SK-N-SH (cell line): ENCODE results near the gene RAET1E. TPM values are rescaled to one million over a fixed set of nuclear protein-coding genes. Genes with fewer than 3 reads are reported as not detected.
A peak's percentile ranks its signal among the peaks of the same experiment; 100 is the strongest.

ENCODE experiments used
- CTCF ChIA-PET: fragments of 300-600, 350-600 bp; formaldehyde crosslinking; extraction: SDS; loops from one replicate; lab custom pipeline; 2021; lab: Yijun Ruan, JAX
- POLR2A ChIA-PET: fragments of 350-600 bp; sonication (Branson Sonifier 250); formaldehyde crosslinking; extraction: SDS; loops from one replicate; lab custom pipeline; 2020; ENCODE audit warnings: antibody characterized with exemption, inconsistent platforms; lab: Yijun Ruan, JAX
- DNase-seq: peaks from one replicate; pipeline ENCODE4 v3.0.0; 2012
- H2AFZ ChIP-seq: fragments of 200-600 bp; sonication (generic); 2 replicates; pipeline ENCODE4 v1.8.1; 2016; ENCODE audit warnings: antibody characterized with exemption, mild to moderate bottlenecking, low read depth
- H3F3A ChIP-seq: fragments of 200-600 bp; sonication (generic); replicated peaks from 2 replicates; pipeline ENCODE3; 2016; ENCODE audit warnings: antibody characterized with exemption, mild to moderate bottlenecking; ENCODE audit not compliant: insufficient read depth
- H3K27ac ChIP-seq, 2 experiments: fragments of 200-500 bp in 1 of 2; fragments of 200-600 bp in 1 of 2; sonication (Bioruptor generic) in 1 of 2; sonication (generic), shearing (Covaris generic) in 1 of 2; 2 replicates each; pipeline versions ENCODE4 v1.5.1 to v1.6.1; 2014 to 2016; ENCODE audit warnings: low read depth in 2 of 2, inconsistent platforms in 1 of 2, low read length in 1 of 2, mild to moderate bottlenecking in 1 of 2, mixed read lengths in 1 of 2
- H3K27me3 ChIP-seq: fragments of 200-600 bp; sonication (generic), shearing (Covaris generic); 2 replicates; pipeline ENCODE4 v1.6.1; 2016; ENCODE audit warnings: mixed run types; ENCODE audit not compliant: insufficient read depth
- H3K36me3 ChIP-seq, 2 experiments: fragments of 200-500 bp in 1 of 2; fragments of 200-600 bp in 1 of 2; sonication (Bioruptor generic) in 1 of 2; sonication (generic) in 1 of 2; replicated peaks in 1 of 2; 2 replicates each; pipeline versions ENCODE3 to v1.5.1; 2014 to 2016; ENCODE audit warnings: low read length in 1 of 2, mild to moderate bottlenecking in 1 of 2; ENCODE audit not compliant: insufficient read depth in 2 of 2, control insufficient read depth in 1 of 2
- H3K4me1 ChIP-seq, 2 experiments: fragments of 200-500 bp in 1 of 2; fragments of 200-600 bp in 1 of 2; sonication (Bioruptor generic) in 1 of 2; sonication (generic), shearing (Covaris generic) in 1 of 2; 2 replicates each; pipeline versions ENCODE4 v1.5.1 to v1.6.1; 2014 to 2016; ENCODE audit warnings: low read depth in 1 of 2, low read length in 1 of 2, mixed run types in 1 of 2; ENCODE audit not compliant: insufficient read depth in 2 of 2, control insufficient read depth in 1 of 2
- H3K4me2 ChIP-seq: fragments of 200-600 bp; sonication (generic), shearing (Covaris generic); 2 replicates; pipeline ENCODE4 v1.6.1; 2017; ENCODE audit warnings: mixed run types
- H3K4me3 ChIP-seq, 2 experiments: fragments of 200-500 bp in 1 of 2; fragments of 200-600 bp in 1 of 2; sonication (Bioruptor generic) in 1 of 2; sonication (generic), shearing (Covaris generic) in 1 of 2; 2 replicates each; pipeline versions ENCODE4 v1.5.1 to v1.8.1; 2014 to 2016; ENCODE audit warnings: low read depth in 2 of 2, inconsistent platforms in 1 of 2, low read length in 1 of 2, mild to moderate bottlenecking in 1 of 2, mixed read lengths in 1 of 2, moderate library complexity in 1 of 2
- H3K79me2 ChIP-seq: fragments of 200-600 bp; sonication (generic); 2 replicates; pipeline ENCODE4 v1.8.1; 2017; ENCODE audit warnings: mild to moderate bottlenecking; ENCODE audit not compliant: insufficient read depth
- H3K9ac ChIP-seq: fragments of 200-600 bp; sonication (generic); 2 replicates; pipeline ENCODE4 v1.6.1; 2017; ENCODE audit warnings: mixed run types
- H3K9me2 ChIP-seq: fragments of 200-600 bp; sonication (generic); 2 replicates; pipeline ENCODE4 v1.6.1; 2017; ENCODE audit warnings: mixed run types
- H3K9me3 ChIP-seq: fragments of 200-600 bp; sonication (generic); 2 replicates; pipeline ENCODE4 v1.6.1; 2017; ENCODE audit warnings: mixed run types, mild to moderate bottlenecking, moderate library complexity
- H4K20me1 ChIP-seq: fragments of 200-600 bp; sonication (generic); 2 replicates; pipeline ENCODE4 v1.6.1; 2017; ENCODE audit warnings: mild to moderate bottlenecking, mixed run types; ENCODE audit not compliant: insufficient read depth
- CHD2 ChIP-seq: fragments of 150-350 bp; IDR thresholded peaks from 2 replicates; pipeline ENCODE4 v1.6.1; 2018; ENCODE audit warnings: low read length; ENCODE audit not compliant: partially characterized antibody
- ELF1 ChIP-seq: IDR thresholded peaks from 2 replicates; pipeline ENCODE4 v1.4.0; 2012
- EP300 ChIP-seq, 2 experiments: IDR thresholded peaks; 2 replicates each; pipeline versions ENCODE4 v1.4.0 to v1.6.1; 2012; ENCODE audit warnings: borderline replicate concordance in 1 of 2, low read depth in 1 of 2, low read length in 1 of 2
- EZH2phosphoT487 ChIP-seq: fragments of 200-600 bp; sonication (generic); IDR thresholded peaks from 2 replicates; pipeline ENCODE4 v1.6.1; 2017; ENCODE audit warnings: low read depth, mixed run types, mild to moderate bottlenecking, antibody characterized with exemption, moderate library complexity, borderline replicate concordance
- FOSL2 ChIP-seq: IDR thresholded peaks from 2 replicates; pipeline ENCODE4 v1.4.0; 2012; ENCODE audit warnings: low read depth, mild to moderate bottlenecking, moderate library complexity, borderline replicate concordance
- FOXM1 ChIP-seq: IDR thresholded peaks from 2 replicates; pipeline ENCODE4 v1.4.0; 2012; ENCODE audit warnings: low read depth, mild to moderate bottlenecking
- GABPA ChIP-seq: IDR thresholded peaks from 2 replicates; pipeline ENCODE4 v1.4.0; 2012; ENCODE audit warnings: low read depth, mild to moderate bottlenecking
- MEF2A ChIP-seq: IDR thresholded peaks from 2 replicates; pipeline ENCODE4 v1.4.0; 2012; ENCODE audit warnings: low read depth, borderline replicate concordance
- RCOR1 ChIP-seq: fragments of 150-350 bp; IDR thresholded peaks from 2 replicates; pipeline ENCODE4 v1.6.1; 2017; ENCODE audit warnings: antibody characterized with exemption, low read length
- RFX5 ChIP-seq: IDR thresholded peaks from 2 replicates; pipeline ENCODE4 v1.6.1; 2012; ENCODE audit warnings: mild to moderate bottlenecking, improper control_type of control experiment, low read length
- YY1 ChIP-seq: IDR thresholded peaks from 2 replicates; pipeline ENCODE4 v1.4.0; 2012; ENCODE audit warnings: low read depth, mild to moderate bottlenecking
- WGBS: methylation state at CpG from one replicate; pipeline ENCODE4 v1.1.6; 2017; ENCODE audit warnings: low lambda C conversion rate; 5-methylcytosine and 5-hydroxymethylcytosine counted together
- polyA plus RNA-seq, 3 experiments: library from polyadenylated mRNA; depleted of rRNA; stranded (reverse); fragments of >200 nt; gene quantifications; 2 replicates each; pipeline ENCODE4 v1.2.3, GENCODE V29; 2012
- TF ChIP-seq, protein P1 (sequence below): IDR thresholded peaks from 2 replicates; pipeline ENCODE4 v1.4.0; 2012; ENCODE audit warnings: low read depth, borderline replicate concordance
- TF ChIP-seq, protein P2 (sequence below): fragments of 200-600 bp; sonication (generic); IDR thresholded peaks from 2 replicates; pipeline ENCODE4 v1.6.1; 2017; ENCODE audit warnings: antibody characterized with exemption, mild to moderate bottlenecking, moderate library complexity
- TF ChIP-seq, protein P3 (sequence below): fragments of 150-350 bp; IDR thresholded peaks from 2 replicates; pipeline ENCODE4 v1.6.1; 2017; ENCODE audit warnings: antibody characterized with exemption, low read length, low read depth, borderline replicate concordance
- TF ChIP-seq, protein P4 (sequence below): IDR thresholded peaks from 2 replicates; pipeline ENCODE4 v1.4.0; 2012; ENCODE audit warnings: low read depth

Gene RAET1E
- polyA plus RNA-seq, 1 of the 3 experiments (the other 2 are of a cell fraction), result 0.15 TPM

DNA sequence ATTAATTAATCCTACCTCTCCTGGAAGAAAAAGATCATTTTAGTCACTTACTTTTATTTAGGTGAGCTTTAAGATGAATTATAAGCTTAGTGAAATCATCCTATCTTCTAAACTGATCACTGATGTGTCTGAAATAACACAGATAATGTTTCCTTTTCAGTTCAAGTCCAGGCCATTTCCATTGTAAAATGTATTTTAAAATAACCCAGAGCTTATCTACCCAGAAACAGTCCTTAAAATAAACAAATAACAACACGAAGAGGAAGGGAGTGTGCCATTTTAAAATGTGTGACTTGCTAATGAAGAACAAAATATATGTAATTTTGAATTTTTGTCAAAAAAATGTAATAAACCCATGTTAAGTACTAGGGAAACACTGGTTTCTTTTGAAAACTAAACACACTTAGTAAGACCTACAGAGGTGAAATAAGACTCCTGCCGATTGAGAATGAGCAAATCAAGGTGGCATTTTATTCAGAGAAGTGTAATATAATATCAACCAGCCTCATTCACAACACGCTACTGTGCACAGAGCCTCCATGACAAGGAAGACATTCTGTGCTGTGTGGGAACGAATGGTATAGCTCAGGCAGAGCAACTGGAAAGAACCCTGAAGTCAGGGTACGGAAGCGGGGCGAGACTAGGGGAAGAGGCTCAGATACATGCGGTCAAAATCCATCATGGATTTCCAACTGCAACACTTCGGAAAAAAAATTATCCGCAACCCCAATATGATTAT lies 41.5 kb downstream of the RAET1E start:
- Histone ChIP-seq H3K9me3 (no peaks in the 10 kb centered on the region), H3K27ac (peak overlapping the region; percentile 76 to 98; a peak in 3 of 4 replicates), H3K4me2 (peak overlapping the region; percentile 73), H3K9me2 (no peaks in the 10 kb centered on the region), H3F3A (peaks cover 43% of the 10 kb centered on the region), H3K4me1 (peaks cover 10 to 35% of the 10 kb centered on the region in 2 experiments), H3K9ac (peak overlapping the region; percentile 77), H4K20me1 (no peaks in the 10 kb centered on the region), H3K36me3 (peaks cover 0 to 4% of the 10 kb centered on the region in 2 experiments), H3K4me3 (peak overlapping the region in 1 of 2 experiments; percentile 48; a peak in 3 of 4 replicates), H3K79me2 (peaks cover 77% of the 10 kb centered on the region), H2AFZ (no peak overlapping the region), H3K27me3 (no peaks in the 10 kb centered on the region)
- POLR2A ChIA-PET, result no interaction called here
- TF ChIP-seq FOXM1 (no peak), FOSL2 (no peak), EZH2phosphoT487 (no peak), CHD2 (no peak), RCOR1 (no peak)
- TF ChIP-seq, protein P1, sequence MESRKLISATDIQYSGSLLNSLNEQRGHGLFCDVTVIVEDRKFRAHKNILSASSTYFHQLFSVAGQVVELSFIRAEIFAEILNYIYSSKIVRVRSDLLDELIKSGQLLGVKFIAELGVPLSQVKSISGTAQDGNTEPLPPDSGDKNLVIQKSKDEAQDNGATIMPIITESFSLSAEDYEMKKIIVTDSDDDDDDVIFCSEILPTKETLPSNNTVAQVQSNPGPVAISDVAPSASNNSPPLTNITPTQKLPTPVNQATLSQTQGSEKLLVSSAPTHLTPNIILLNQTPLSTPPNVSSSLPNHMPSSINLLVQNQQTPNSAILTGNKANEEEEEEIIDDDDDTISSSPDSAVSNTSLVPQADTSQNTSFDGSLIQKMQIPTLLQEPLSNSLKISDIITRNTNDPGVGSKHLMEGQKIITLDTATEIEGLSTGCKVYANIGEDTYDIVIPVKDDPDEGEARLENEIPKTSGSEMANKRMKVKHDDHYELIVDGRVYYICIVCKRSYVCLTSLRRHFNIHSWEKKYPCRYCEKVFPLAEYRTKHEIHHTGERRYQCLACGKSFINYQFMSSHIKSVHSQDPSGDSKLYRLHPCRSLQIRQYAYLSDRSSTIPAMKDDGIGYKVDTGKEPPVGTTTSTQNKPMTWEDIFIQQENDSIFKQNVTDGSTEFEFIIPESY, result no peak
- WGBS, result 76% methylated on average over 10 of the region's 10 CpGs
- CTCF ChIA-PET, result no interaction called here
- DNase-seq, result no peak

DNA sequence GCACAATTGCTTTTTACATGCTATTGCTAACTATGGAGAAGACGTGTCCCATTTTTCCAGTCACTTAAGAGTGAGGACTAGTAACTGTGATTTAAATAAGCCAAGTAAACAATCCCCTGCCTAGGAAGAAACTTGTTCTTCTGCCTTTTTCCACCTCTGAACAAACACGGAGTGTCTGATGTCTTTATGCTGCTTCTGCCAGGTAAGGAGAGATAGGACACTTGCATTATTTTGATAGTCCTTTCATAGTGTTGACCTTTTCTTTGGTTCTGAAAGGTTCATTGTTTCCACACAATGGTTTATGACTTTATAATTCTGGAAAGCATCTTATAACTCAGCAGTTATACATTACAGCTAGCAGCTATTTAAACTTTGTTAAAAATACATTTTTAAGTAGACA lies 42.2 kb downstream of the RAET1E start:
- H3K27me3 ChIP-seq, result no peaks in the 10 kb centered on the region
- peaks cover 43% of the 10 kb centered on the region for H3F3A ChIP-seq
- peak overlapping the region; percentile 25 to 48; a peak in 3 of 4 replicates for H3K4me3 ChIP-seq
- no peaks in the 10 kb centered on the region for H4K20me1 ChIP-seq
- no peaks in the 10 kb centered on the region for H3K9me3 ChIP-seq
- DNase-seq, result no peak
- H3K36me3 ChIP-seq, result peaks cover 0 to 7% of the 10 kb centered on the region in 2 experiments
- H3K9ac ChIP-seq, result peak overlapping the region; percentile 77
- peaks cover 10 to 41% of the 10 kb centered on the region in 2 experiments for H3K4me1 ChIP-seq
- H2AFZ ChIP-seq, result no peak overlapping the region
- WGBS, result 44% methylated on average over 2 of the region's 2 CpGs
- CTCF ChIA-PET, result no interaction called here
- peak overlapping the region; percentile 76 to 98; a peak in 3 of 4 replicates for H3K27ac ChIP-seq
- POLR2A ChIA-PET, result no interaction called here
- peak overlapping the region; percentile 73 for H3K4me2 ChIP-seq
- H3K79me2 ChIP-seq, result peaks cover 71% of the 10 kb centered on the region
- H3K9me2 ChIP-seq, result no peaks in the 10 kb centered on the region
- no peak for TF ChIP-seq FOSL2
- TF ChIP-seq RCOR1, result no peak
- no peak for TF ChIP-seq EZH2phosphoT487
- TF ChIP-seq ELF1, result no peak
- TF ChIP-seq MEF2A, result no peak
- TF ChIP-seq GABPA, result no peak
- no peak for TF ChIP-seq YY1
- TF ChIP-seq, protein P2, sequence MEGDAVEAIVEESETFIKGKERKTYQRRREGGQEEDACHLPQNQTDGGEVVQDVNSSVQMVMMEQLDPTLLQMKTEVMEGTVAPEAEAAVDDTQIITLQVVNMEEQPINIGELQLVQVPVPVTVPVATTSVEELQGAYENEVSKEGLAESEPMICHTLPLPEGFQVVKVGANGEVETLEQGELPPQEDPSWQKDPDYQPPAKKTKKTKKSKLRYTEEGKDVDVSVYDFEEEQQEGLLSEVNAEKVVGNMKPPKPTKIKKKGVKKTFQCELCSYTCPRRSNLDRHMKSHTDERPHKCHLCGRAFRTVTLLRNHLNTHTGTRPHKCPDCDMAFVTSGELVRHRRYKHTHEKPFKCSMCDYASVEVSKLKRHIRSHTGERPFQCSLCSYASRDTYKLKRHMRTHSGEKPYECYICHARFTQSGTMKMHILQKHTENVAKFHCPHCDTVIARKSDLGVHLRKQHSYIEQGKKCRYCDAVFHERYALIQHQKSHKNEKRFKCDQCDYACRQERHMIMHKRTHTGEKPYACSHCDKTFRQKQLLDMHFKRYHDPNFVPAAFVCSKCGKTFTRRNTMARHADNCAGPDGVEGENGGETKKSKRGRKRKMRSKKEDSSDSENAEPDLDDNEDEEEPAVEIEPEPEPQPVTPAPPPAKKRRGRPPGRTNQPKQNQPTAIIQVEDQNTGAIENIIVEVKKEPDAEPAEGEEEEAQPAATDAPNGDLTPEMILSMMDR, result no peak
- TF ChIP-seq RFX5, result no peak
- no peak for TF ChIP-seq FOXM1
- TF ChIP-seq, protein P3, sequence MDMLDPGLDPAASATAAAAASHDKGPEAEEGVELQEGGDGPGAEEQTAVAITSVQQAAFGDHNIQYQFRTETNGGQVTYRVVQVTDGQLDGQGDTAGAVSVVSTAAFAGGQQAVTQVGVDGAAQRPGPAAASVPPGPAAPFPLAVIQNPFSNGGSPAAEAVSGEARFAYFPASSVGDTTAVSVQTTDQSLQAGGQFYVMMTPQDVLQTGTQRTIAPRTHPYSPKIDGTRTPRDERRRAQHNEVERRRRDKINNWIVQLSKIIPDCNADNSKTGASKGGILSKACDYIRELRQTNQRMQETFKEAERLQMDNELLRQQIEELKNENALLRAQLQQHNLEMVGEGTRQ, result no peak
- TF ChIP-seq, protein P4, sequence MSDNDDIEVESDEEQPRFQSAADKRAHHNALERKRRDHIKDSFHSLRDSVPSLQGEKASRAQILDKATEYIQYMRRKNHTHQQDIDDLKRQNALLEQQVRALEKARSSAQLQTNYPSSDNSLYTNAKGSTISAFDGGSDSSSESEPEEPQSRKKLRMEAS, result no peak
- no peak for TF ChIP-seq EP300 (IDR thresholded peaks at IDR 0.05; ENCODE audit: borderline replicate concordance in 1 of 2, low read depth in 1 of 2, low read length in 1 of 2)
